HG02981 (cell line): ENCODE results near the gene PHRF1.
"Not testable (repeated sequence)": the region's sequence is repeated elsewhere in the genome, so short reads cannot be mapped to it uniquely, and the experiment has no call there.

Source experiments
- ATAC-seq: cut with Tn5 transposase; IDR thresholded peaks from one replicate; pipeline ENCODE4 v1.9.1; 2021; ENCODE audit warnings: mild to moderate bottlenecking, moderate library complexity; ENCODE audit not compliant: unreplicated experiment

The PHRF1 gene

GRCh38 chr11:650482-650881 lies 74.2 kb downstream of the PHRF1 start:
- ATAC-seq = no peak

GRCh38 chr11:653136-653535 lies 76.9 kb downstream of the PHRF1 start:
- not testable (repeated sequence) for ATAC-seq

GRCh38 chr11:653837-654236 lies 77.6 kb downstream of the PHRF1 start:
- ATAC-seq = no peak

GRCh38 chr11:654444-654843 lies 78.2 kb downstream of the PHRF1 start:
- ATAC-seq = not testable (repeated sequence)

- ATAC-seq = no peak
Measured at GRCh38 chr11:655036-655726, 78.9 kb downstream of the PHRF1 start.

GRCh38 chr11:656426-656825 lies 80.2 kb downstream of the PHRF1 start:
- ATAC-seq = no peak

- no peak for ATAC-seq
Measured at GRCh38 chr11:656866-657265, 80.6 kb downstream of the PHRF1 start.

- ATAC-seq = no peak
Measured at GRCh38 chr11:657691-658126, 81.4 kb downstream of the PHRF1 start.

GRCh38 chr11:659532-660085 lies 83.3 kb downstream of the PHRF1 start:
- ATAC-seq = no peak

- no peak for ATAC-seq
Measured at GRCh38 chr11:660281-660680, 84.0 kb downstream of the PHRF1 start.

- no peak for ATAC-seq
Measured at GRCh38 chr11:660681-661444, 84.6 kb downstream of the PHRF1 start.
